Measurements from ENCODE around the gene DPP4. TPM values are rescaled to one million over a fixed set of nuclear protein-coding genes. Genes with fewer than 3 reads are reported as not detected.

Gene DPP4
- total and polyA plus RNA-seq, 8 donors = 0.15 to 30.1 (median 2.4) TPM

GRCh38 chr2:162072976-162073887 is 783 bp downstream of the DPP4 start:
- Histone ChIP-seq H3K36me3 (no peaks in the 10 kb centered on the region), H3K27me3 (peaks cover 0 to 18% (median 5%) of the 10 kb centered on the region in 3 donors), H3K27ac (peak overlapping the region in 4 of 5 donors; percentile 44 to 50 (median 50)), H3K4me3 (peak overlapping the region; percentile 56 to 73 (median 60)), H3K4me1 (peaks cover 23 to 43% (median 30%) of the 10 kb centered on the region in 4 donors), H3K9me3 (no peaks in the 10 kb centered on the region)
- intact Hi-C loops (cut with DNase I; ENCODE audit: low total_unique reads) = no loop called here
- DNase-seq = peak in 1 of 2 donors; percentile 51
- TF ChIP-seq POLR2A (IDR thresholded peaks at IDR 0.05) (no peak), EP300 (IDR thresholded peaks at IDR 0.05) (no peak), POLR2AphosphoS5 (IDR thresholded peaks at IDR 0.05) (no peak), CTCF (IDR thresholded peaks at IDR 0.05) (no peak)
- WGBS, 5 donors = 15 to 25% (median 20%) methylated on average over 26 to 37 of the region's 37 CpGs

DNA sequence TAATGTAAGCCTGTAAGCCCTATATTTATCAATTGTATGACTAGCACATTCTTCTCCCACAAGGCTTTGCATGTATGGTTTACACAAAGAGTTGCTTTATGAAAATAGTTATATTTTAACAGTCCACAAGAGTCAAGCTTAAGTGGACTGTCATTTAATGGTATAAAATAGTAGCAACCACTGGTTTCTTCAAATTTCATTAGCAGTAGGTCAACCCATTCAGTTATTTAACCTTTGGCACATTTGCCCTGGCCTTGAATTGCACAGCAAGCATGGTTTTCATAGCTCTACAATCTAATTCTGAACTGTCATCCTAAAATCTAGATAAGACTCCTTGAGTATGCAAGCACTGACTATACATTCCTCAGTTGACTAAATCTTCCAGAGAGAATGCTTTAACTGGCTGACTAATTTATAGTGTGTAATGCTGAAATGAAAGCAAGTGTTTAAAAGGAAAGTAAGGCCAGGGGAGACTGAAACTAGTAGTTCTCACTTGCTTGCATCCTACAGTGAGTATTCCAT is 1.8 kb downstream of the DPP4 start:
- Histone ChIP-seq H3K27me3 (peaks cover 0 to 18% (median 5%) of the 10 kb centered on the region in 3 donors), H3K9me3 (no peaks in the 10 kb centered on the region), H3K27ac (peak overlapping the region in 1 of 5 donors; percentile 50), H3K36me3 (no peaks in the 10 kb centered on the region), H3K4me3 (peak overlapping the region in 1 of 4 donors; percentile 56), H3K4me1 (peaks cover 23 to 43% (median 30%) of the 10 kb centered on the region in 4 donors)
- DNase-seq = peak in 1 of 2 donors; percentile 42
- no peak for TF ChIP-seq CTCF (IDR thresholded peaks at IDR 0.05)
- no peak for TF ChIP-seq POLR2A (IDR thresholded peaks at IDR 0.05)
- TF ChIP-seq POLR2AphosphoS5 (IDR thresholded peaks at IDR 0.05) = no peak
- TF ChIP-seq EP300 (IDR thresholded peaks at IDR 0.05) = no peak
- intact Hi-C loops (cut with DNase I; ENCODE audit: low total_unique reads) = no loop called here

DNA sequence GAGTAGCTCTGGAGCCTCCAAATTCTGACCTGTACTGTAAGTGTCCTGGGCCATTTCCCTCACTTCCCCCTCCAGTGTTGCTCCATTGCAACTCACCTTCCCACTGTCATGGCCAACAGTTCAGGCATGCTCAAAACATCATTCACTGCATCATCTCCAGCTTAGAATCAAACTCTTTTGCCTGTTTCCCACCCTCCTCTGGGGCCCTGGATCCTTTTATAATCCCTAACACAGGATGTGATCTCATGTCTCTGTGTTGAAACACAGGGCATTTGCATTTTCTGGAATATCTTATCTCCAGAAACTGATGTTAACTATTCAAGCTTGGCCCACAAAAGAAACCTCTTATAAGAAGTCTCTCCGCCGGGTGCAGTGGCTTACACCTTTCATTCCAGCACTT is 3.0 kb downstream of the DPP4 start:
- DNase-seq = no peak
- WGBS, 5 donors = 73 to 84% (median 80%) methylated on average over 2 of the region's 2 CpGs
- H3K4me1 ChIP-seq = peaks cover 23 to 43% (median 30%) of the 10 kb centered on the region in 4 donors
- no peak overlapping the region for H3K27ac ChIP-seq
- H3K36me3 ChIP-seq = no peaks in the 10 kb centered on the region
- no peak for TF ChIP-seq EP300 (IDR thresholded peaks at IDR 0.05)
- TF ChIP-seq CTCF (IDR thresholded peaks at IDR 0.05) = no peak
- no peak for TF ChIP-seq POLR2A (IDR thresholded peaks at IDR 0.05)
- TF ChIP-seq POLR2AphosphoS5 (IDR thresholded peaks at IDR 0.05) = no peak
- intact Hi-C loops (cut with DNase I; ENCODE audit: low total_unique reads) = no loop called here
- H3K9me3 ChIP-seq = no peaks in the 10 kb centered on the region
- H3K27me3 ChIP-seq = peaks cover 0 to 18% (median 5%) of the 10 kb centered on the region in 3 donors
- H3K4me3 ChIP-seq = no peak overlapping the region

- WGBS, 5 donors = 54 to 69% (median 60%) methylated on average over 2 of the region's 2 CpGs
- intact Hi-C loops (cut with DNase I; ENCODE audit: low total_unique reads) = no loop called here
- Histone ChIP-seq H3K27ac (no peak overlapping the region), H3K4me3 (no peak overlapping the region), H3K36me3 (no peaks in the 10 kb centered on the region), H3K9me3 (no peaks in the 10 kb centered on the region), H3K27me3 (peaks cover 0 to 18% (median 5%) of the 10 kb centered on the region in 3 donors), H3K4me1 (peaks cover 23 to 43% (median 30%) of the 10 kb centered on the region in 4 donors)
- no peak for TF ChIP-seq CTCF (IDR thresholded peaks at IDR 0.05)
- TF ChIP-seq EP300 (IDR thresholded peaks at IDR 0.05) = no peak
- no peak for TF ChIP-seq POLR2AphosphoS5 (IDR thresholded peaks at IDR 0.05)
- TF ChIP-seq POLR2A (IDR thresholded peaks at IDR 0.05) = no peak
- no peak for DNase-seq
These were observed 3.6 kb downstream of the DPP4 start for GRCh38 chr2:162070228-162070936.
